ENCODE results near the gene GLI2. TPM values are rescaled to one million over a fixed set of nuclear protein-coding genes. Genes with fewer than 3 reads are reported as not detected.

The GLI2 gene
- total RNA-seq, 4 donors from 2014 or later, result 7.5 to 14.9 (median 8.7) TPM

DNA sequence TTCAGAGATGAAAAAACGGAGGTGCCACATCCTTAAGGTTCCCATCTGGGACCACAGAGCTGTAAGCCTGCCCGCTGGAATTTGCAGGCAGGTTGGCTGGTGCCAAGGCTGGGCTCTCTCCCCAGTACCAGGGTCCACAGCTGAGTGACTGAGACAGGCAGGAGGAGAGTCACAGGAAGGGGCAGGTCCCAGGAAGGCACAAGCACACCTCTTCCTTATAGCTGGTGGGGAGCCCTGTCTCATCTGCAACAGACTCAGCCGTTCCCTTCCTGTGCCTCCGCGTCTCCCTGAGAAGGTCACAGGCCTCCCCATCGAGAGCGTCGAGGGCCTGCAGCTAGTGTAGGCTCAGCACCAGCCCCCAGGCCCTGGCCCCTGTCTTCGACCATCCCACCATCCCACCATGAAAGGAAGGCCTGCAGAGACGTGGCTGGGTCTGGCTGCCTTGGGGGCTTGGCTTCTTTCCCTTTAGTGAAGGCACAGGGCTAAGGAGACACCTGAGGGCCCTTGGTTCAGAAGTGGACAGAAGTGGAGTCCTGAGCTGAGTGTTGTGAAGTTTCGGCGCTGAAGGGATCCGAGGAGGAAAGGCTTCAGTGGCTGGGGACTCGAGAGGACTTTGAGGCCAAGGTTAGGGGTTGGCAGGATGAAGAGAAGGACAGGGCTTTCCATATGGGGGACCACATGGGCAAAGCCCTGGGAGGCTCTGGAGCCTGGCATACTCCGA lies 26.8 kb downstream of the GLI2 start:
- no peak for TF ChIP-seq POLR2A (IDR thresholded peaks at IDR 0.05)
- TF ChIP-seq EP300 (IDR thresholded peaks at IDR 0.05), result no peak
- TF ChIP-seq, protein P1, sequence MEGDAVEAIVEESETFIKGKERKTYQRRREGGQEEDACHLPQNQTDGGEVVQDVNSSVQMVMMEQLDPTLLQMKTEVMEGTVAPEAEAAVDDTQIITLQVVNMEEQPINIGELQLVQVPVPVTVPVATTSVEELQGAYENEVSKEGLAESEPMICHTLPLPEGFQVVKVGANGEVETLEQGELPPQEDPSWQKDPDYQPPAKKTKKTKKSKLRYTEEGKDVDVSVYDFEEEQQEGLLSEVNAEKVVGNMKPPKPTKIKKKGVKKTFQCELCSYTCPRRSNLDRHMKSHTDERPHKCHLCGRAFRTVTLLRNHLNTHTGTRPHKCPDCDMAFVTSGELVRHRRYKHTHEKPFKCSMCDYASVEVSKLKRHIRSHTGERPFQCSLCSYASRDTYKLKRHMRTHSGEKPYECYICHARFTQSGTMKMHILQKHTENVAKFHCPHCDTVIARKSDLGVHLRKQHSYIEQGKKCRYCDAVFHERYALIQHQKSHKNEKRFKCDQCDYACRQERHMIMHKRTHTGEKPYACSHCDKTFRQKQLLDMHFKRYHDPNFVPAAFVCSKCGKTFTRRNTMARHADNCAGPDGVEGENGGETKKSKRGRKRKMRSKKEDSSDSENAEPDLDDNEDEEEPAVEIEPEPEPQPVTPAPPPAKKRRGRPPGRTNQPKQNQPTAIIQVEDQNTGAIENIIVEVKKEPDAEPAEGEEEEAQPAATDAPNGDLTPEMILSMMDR (IDR thresholded peaks at IDR 0.05), result no peak
- no peak overlapping the region for H3K4me3 ChIP-seq
- H3K9me3 ChIP-seq, result no peaks in the 10 kb centered on the region
- no peak overlapping the region for H3K27ac ChIP-seq
- 87 to 88% methylated on average over 10 to 15 of the region's 15 CpGs for WGBS, 2 donors
- no peak for DNase-seq (ENCODE audit: low spot score in 2 of 2)
- peaks cover 0 to 80% (median 19%) of the 10 kb centered on the region in 4 donors for H3K4me1 ChIP-seq
- no peaks in the 10 kb centered on the region for H3K36me3 ChIP-seq
- H3K27me3 ChIP-seq, result no peaks in the 10 kb centered on the region

DNA sequence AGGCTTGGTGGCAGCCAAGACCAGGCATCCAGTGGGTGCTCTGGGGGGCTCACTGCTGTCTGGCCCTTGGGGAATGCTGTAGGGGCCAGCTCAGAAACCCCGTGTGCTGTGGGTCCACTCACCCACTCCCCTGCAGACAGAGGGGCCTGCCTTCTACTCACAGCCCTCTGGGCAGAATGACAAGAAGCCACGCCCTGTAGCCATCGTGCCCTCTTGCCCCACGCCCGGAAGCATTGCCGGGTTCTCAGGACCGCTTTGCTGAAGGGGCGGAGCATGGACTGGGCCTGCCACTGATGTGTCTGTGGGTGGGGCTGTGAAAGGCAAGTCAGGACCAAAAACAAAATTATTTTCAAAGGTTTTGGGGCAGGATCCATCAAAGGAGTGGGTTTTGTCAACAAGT lies 27.8 kb downstream of the GLI2 start:
- H3K27ac ChIP-seq, result peak overlapping the region in 2 of 4 donors; percentile 5 to 43
- H3K4me3 ChIP-seq, result no peak overlapping the region
- no peaks in the 10 kb centered on the region for H3K36me3 ChIP-seq
- no peak for DNase-seq (ENCODE audit: low spot score in 2 of 2)
- H3K27me3 ChIP-seq, result no peaks in the 10 kb centered on the region
- peaks cover 0 to 70% (median 14%) of the 10 kb centered on the region in 4 donors for H3K4me1 ChIP-seq
- TF ChIP-seq POLR2A (IDR thresholded peaks at IDR 0.05) (no peak), EP300 (IDR thresholded peaks at IDR 0.05) (no peak)
- TF ChIP-seq, protein P1 (IDR thresholded peaks at IDR 0.05), result no peak
- no peaks in the 10 kb centered on the region for H3K9me3 ChIP-seq
- WGBS, 2 donors, result 37 to 50% methylated on average over 8 of the region's 8 CpGs

DNA sequence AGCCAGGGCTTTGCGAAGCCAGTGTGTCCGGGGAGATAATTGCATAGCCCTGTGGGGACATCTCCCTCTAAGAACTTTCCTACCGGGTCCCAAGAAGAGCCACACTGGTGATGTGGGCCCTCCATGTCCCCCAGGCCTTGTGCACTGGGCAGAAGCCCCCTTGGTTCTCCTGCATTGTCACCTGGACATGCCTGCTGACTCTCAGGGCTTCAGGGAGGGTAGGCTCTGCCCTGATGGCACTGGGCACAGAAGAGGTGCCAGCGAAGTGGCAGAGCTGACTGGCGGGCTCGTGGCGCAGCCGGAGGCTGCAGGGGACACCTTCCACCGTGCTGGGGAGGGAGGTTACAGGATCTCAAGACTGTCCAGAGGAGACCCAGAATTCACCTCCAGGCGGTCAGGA lies 28.3 kb downstream of the GLI2 start:
- Histone ChIP-seq H3K4me3 (no peak overlapping the region), H3K27me3 (no peaks in the 10 kb centered on the region), H3K36me3 (no peaks in the 10 kb centered on the region), H3K4me1 (peaks cover 0 to 66% (median 10%) of the 10 kb centered on the region in 4 donors), H3K27ac (peak overlapping the region in 1 of 4 donors; percentile 5), H3K9me3 (no peaks in the 10 kb centered on the region)
- TF ChIP-seq EP300 (IDR thresholded peaks at IDR 0.05) (no peak), POLR2A (IDR thresholded peaks at IDR 0.05) (no peak)
- TF ChIP-seq, protein P1 (IDR thresholded peaks at IDR 0.05), result no peak
- no peak for DNase-seq (ENCODE audit: low spot score in 2 of 2)
- WGBS, 2 donors, result 79 to 83% methylated on average over 10 of the region's 10 CpGs

DNA sequence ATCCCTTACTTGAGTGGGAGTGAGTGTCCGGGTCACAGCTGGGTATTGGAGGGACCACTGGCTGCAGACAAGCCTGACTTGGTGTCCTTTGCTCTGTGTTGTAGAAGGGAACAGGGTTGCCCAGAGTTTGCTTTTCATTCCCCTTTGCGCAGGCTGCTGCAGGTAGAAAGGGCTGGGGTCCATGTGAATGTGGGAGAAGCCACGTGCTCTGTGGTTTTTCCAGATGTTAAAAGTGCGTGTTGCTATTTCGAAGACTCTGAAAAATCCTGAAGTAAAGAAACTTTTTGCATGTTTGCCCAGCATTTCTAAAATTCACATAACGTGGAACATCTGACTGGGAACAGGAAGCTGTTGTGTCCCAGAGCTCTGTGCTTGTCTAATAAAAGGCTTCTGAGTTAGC lies 28.8 kb downstream of the GLI2 start:
- DNase-seq (ENCODE audit: low spot score in 2 of 2), result no peak
- H3K4me1 ChIP-seq, result peaks cover 0 to 60% (median 9%) of the 10 kb centered on the region in 4 donors
- no peaks in the 10 kb centered on the region for H3K27me3 ChIP-seq
- WGBS, 2 donors, result 68 to 81% methylated on average over 6 of the region's 6 CpGs
- no peak overlapping the region for H3K4me3 ChIP-seq
- no peaks in the 10 kb centered on the region for H3K36me3 ChIP-seq
- TF ChIP-seq, protein P1 (IDR thresholded peaks at IDR 0.05), result no peak
- TF ChIP-seq EP300 (IDR thresholded peaks at IDR 0.05) (no peak), POLR2A (IDR thresholded peaks at IDR 0.05) (no peak)
- H3K9me3 ChIP-seq, result no peaks in the 10 kb centered on the region
- H3K27ac ChIP-seq, result no peak overlapping the region

DNA sequence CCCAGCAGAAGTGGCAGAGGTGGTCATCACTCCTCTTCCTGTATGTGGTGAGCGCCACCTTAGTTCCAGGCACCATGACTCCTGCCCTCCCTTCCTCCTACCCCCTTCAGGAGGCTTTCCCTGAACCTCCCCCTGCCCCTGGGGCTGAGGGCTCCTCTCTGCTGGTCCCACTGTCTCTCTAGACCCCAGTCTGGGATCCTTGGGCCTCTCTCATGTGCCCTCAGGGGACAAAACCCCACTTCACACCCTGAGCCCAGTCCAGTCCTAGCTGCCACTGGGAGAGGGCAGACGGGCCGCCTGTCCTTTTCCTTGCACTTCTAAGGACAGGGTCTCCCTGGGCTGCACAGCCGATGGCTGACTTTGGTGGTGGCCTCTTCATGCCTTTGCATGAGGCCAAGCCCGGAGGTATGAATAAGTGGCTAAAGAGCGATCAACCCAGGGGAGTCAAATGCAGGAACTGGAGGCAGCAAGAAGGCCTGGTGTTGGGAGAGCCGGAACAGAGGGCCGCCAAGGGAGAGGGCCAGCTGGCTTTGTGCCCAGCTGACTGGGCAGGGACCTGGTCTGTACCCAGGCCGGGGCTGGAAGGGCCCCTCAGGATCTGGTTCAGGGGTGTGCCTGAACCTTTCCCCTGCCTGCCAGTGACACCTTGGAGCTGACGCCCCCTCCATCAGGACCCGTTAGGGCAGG lies 29.5 kb downstream of the GLI2 start:
- H3K27ac ChIP-seq, result peak overlapping the region in 2 of 4 donors; percentile 69 to 73
- no peak overlapping the region for H3K4me3 ChIP-seq
- no peaks in the 10 kb centered on the region for H3K27me3 ChIP-seq
- H3K9me3 ChIP-seq, result no peaks in the 10 kb centered on the region
- peaks cover 0 to 56% (median 9%) of the 10 kb centered on the region in 4 donors for H3K4me1 ChIP-seq
- no peak for TF ChIP-seq POLR2A (IDR thresholded peaks at IDR 0.05)
- TF ChIP-seq, protein P1 (IDR thresholded peaks at IDR 0.05), result no peak
- TF ChIP-seq EP300 (IDR thresholded peaks at IDR 0.05), result no peak
- WGBS, 2 donors, result 61 to 68% methylated on average over 6 to 10 of the region's 11 CpGs
- DNase-seq (ENCODE audit: low spot score in 2 of 2), result peak in 1 of 2 donors; percentile 8
- no peaks in the 10 kb centered on the region for H3K36me3 ChIP-seq
